Panc1 (cell line): ENCODE data around the gene DNAH7.

ENCODE experiments used
- POLR2AphosphoS5 ChIP-seq: IDR thresholded peaks from 2 replicates; pipeline ENCODE4 v1.6.1; 2012; ENCODE audit warnings: mild to moderate bottlenecking, low read depth, low read length, moderate library complexity
- SIN3A ChIP-seq: IDR thresholded peaks from 2 replicates; pipeline ENCODE4 v1.6.1; 2012; ENCODE audit warnings: low read depth, mild to moderate bottlenecking, low read length, moderate library complexity, borderline replicate concordance; ENCODE audit not compliant: insufficient read depth
- TF ChIP-seq, protein P1 (sequence below): fragments of 450-650 bp; IDR thresholded peaks from 2 replicates; pipeline ENCODE4 v1.5.1; 2017; ENCODE audit warnings: mild to moderate bottlenecking

DNA sequence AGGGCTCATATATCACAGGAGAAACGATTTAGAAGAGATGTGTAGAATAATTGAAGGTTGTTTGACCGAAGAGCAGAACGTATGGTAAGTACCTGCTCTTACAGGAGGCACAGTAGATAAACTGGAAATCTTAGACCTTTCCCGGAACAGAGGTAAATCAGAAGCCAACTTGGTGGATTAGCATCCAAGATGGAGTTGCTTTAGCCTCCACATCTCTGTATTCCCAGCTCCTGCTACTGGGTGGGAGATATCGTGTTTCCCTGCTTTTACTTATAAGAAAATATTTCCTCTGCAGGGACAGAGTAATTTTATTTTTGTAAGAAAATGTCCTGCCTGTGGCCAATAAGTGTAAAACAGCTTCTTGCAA is 247.1 kb downstream of the DNAH7 start:
- TF ChIP-seq, protein P1, sequence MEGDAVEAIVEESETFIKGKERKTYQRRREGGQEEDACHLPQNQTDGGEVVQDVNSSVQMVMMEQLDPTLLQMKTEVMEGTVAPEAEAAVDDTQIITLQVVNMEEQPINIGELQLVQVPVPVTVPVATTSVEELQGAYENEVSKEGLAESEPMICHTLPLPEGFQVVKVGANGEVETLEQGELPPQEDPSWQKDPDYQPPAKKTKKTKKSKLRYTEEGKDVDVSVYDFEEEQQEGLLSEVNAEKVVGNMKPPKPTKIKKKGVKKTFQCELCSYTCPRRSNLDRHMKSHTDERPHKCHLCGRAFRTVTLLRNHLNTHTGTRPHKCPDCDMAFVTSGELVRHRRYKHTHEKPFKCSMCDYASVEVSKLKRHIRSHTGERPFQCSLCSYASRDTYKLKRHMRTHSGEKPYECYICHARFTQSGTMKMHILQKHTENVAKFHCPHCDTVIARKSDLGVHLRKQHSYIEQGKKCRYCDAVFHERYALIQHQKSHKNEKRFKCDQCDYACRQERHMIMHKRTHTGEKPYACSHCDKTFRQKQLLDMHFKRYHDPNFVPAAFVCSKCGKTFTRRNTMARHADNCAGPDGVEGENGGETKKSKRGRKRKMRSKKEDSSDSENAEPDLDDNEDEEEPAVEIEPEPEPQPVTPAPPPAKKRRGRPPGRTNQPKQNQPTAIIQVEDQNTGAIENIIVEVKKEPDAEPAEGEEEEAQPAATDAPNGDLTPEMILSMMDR: no peak
- TF ChIP-seq SIN3A: no peak
- TF ChIP-seq POLR2AphosphoS5: no peak
